Endothelial cell (in vitro differentiated cells): ENCODE measurements around the gene CSNK1G3. TPM values are rescaled to one million over a fixed set of nuclear protein-coding genes. Genes with fewer than 3 reads are reported as not detected.

Experiments
- DNase-seq: peaks from one replicate; pipeline ENCODE4 v3.0.0; 2021; ENCODE audit warnings: low spot score
- H3K27ac Mint-ChIP-seq: one replicate; pipeline ENCODE4 v1.8.0; 2021; ENCODE audit warnings: mixed read lengths, inconsistent platforms; ENCODE audit not compliant: unreplicated experiment
- H3K27me3 Mint-ChIP-seq: one replicate; pipeline ENCODE4 v1.8.0; 2021; ENCODE audit warnings: mild to moderate bottlenecking, moderate library complexity, mixed read lengths, inconsistent platforms; ENCODE audit not compliant: unreplicated experiment
- H3K36me3 Mint-ChIP-seq: one replicate; pipeline ENCODE4 v1.8.0; 2021; ENCODE audit warnings: mild to moderate bottlenecking, low read depth, mixed read lengths, inconsistent platforms; ENCODE audit not compliant: unreplicated experiment
- H3K4me1 Mint-ChIP-seq: one replicate; pipeline ENCODE4 v1.8.0; 2021; ENCODE audit warnings: mild to moderate bottlenecking, mixed read lengths, inconsistent platforms; ENCODE audit not compliant: unreplicated experiment
- H3K4me3 Mint-ChIP-seq: one replicate; pipeline ENCODE4 v1.8.0; 2021; ENCODE audit warnings: mild to moderate bottlenecking, mixed read lengths, inconsistent platforms; ENCODE audit not compliant: unreplicated experiment
- H3K9me3 Mint-ChIP-seq: one replicate; pipeline ENCODE4 v1.8.0; 2021; ENCODE audit warnings: mixed read lengths, inconsistent platforms; ENCODE audit not compliant: unreplicated experiment
- total RNA-seq: library from RNA; stranded (reverse); fragmentation: NEBNext Ultra II Directional; extraction: Animal tissue kit (Norgen Biotek cat#: 25700); gene quantifications from one replicate; pipeline ENCODE4 v1.2.1, GENCODE V29; 2021; ENCODE audit not compliant: unreplicated experiment
- TF ChIP-seq, protein P1 (sequence below): fragments of 200-600 bp; sonication (generic); IDR thresholded peaks from one replicate; pipeline ENCODE4 v1.5.0; 2021; ENCODE audit warnings: antibody characterized with exemption; ENCODE audit not compliant: unreplicated experiment

Gene CSNK1G3
- total RNA-seq, 1 donor from 2014 or later, result 55.6 TPM

- Mint-ChIP-seq H3K27me3 (no peaks in the 10 kb centered on the region), H3K27ac (no peak overlapping the region), H3K4me1 (no peaks in the 10 kb centered on the region), H3K4me3 (no peak overlapping the region), H3K36me3 (no peaks in the 10 kb centered on the region), H3K9me3 (no peaks in the 10 kb centered on the region)
- TF ChIP-seq, protein P1, sequence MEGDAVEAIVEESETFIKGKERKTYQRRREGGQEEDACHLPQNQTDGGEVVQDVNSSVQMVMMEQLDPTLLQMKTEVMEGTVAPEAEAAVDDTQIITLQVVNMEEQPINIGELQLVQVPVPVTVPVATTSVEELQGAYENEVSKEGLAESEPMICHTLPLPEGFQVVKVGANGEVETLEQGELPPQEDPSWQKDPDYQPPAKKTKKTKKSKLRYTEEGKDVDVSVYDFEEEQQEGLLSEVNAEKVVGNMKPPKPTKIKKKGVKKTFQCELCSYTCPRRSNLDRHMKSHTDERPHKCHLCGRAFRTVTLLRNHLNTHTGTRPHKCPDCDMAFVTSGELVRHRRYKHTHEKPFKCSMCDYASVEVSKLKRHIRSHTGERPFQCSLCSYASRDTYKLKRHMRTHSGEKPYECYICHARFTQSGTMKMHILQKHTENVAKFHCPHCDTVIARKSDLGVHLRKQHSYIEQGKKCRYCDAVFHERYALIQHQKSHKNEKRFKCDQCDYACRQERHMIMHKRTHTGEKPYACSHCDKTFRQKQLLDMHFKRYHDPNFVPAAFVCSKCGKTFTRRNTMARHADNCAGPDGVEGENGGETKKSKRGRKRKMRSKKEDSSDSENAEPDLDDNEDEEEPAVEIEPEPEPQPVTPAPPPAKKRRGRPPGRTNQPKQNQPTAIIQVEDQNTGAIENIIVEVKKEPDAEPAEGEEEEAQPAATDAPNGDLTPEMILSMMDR, result no peak
- no peak for DNase-seq
Measured at GRCh38 chr5:123601610-123602009, 89.6 kb downstream of the CSNK1G3 start.

GRCh38 chr5:123605822-123606221 lies 93.8 kb downstream of the CSNK1G3 start:
- DNase-seq, result no peak
- no peak overlapping the region for H3K27ac Mint-ChIP-seq
- H3K27me3 Mint-ChIP-seq, result no peaks in the 10 kb centered on the region
- H3K4me1 Mint-ChIP-seq, result no peaks in the 10 kb centered on the region
- H3K9me3 Mint-ChIP-seq, result no peaks in the 10 kb centered on the region
- TF ChIP-seq, protein P1, result no peak
- no peak overlapping the region for H3K4me3 Mint-ChIP-seq
- peaks cover 3% of the 10 kb centered on the region for H3K36me3 Mint-ChIP-seq

DNA sequence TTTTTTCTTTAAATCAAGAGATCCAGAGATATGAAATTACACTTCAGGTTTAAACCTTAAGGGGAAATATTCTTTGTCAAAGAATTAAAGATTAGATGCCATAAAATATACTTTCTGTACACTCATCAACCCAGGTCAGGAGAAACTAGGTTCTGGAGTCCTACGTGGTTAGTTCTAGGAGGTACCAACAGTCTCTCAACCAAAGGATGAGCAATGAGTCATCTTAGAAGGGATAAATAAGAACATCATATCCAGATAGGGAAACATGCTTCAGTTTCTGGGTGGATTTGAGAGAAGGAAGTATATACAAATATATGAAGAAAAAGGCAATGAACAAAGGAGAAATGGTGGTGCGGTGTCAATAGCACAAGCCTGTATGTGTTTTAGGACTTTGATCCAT lies 98.2 kb downstream of the CSNK1G3 start:
- H3K9me3 Mint-ChIP-seq, result no peaks in the 10 kb centered on the region
- TF ChIP-seq, protein P1, result no peak
- no peak overlapping the region for H3K4me3 Mint-ChIP-seq
- H3K27ac Mint-ChIP-seq, result no peak overlapping the region
- H3K27me3 Mint-ChIP-seq, result no peaks in the 10 kb centered on the region
- no peaks in the 10 kb centered on the region for H3K4me1 Mint-ChIP-seq
- no peak for DNase-seq
- H3K36me3 Mint-ChIP-seq, result peaks cover 3% of the 10 kb centered on the region

DNA sequence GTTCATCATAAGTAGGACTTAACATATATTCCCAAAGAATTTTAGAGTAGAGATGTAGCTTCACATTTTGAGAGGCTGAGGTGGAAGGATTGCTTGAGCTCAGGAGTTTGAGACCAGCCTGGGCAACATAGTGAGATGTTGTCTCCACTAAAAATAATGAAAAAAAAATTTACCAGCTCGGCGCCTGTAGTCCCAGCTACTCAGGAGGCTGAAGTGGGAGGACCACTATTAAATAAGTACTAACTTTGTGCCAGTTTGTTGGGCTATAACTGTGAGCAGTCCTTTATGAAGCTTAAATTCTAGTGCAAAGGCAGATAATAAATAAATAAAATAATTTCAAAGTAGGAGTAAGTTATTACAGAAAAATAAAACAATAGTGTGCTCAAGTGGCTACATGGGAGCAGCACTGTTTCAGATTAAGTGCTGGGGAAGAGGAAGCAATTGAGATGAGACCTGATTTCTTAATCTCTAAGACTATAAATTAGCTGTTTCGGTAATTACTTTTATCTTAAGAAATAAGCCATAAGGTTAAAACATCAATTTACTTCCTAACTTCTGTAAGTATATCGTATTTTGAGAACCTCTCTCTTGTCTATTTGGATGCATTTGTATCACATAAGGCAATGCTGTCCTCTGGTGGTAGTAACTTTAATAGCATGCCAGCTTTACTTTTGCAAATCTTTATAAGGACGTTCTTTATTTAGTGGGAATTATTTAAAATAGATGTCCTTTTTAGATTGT lies 98.9 kb downstream of the CSNK1G3 start:
- Mint-ChIP-seq H3K27me3 (no peaks in the 10 kb centered on the region), H3K4me1 (no peaks in the 10 kb centered on the region), H3K27ac (no peak overlapping the region), H3K4me3 (no peak overlapping the region), H3K36me3 (peaks cover 3% of the 10 kb centered on the region), H3K9me3 (no peaks in the 10 kb centered on the region)
- DNase-seq, result peak; percentile 30
- TF ChIP-seq, protein P1, result peak; percentile 91

DNA sequence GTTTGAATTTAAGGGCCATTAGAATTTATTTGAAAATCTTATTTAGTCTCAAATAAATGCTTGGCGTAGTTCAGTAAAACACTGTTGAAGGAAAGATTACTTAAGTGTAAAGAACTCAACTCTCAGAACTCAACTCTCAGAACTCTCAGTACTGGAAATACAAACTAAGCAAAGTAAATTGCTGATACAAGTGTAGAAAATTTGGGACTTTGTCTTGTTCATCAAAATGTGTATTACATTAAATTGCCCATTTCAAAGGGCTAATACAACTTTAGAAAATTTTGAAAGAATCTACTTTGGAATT lies 99.4 kb downstream of the CSNK1G3 start:
- H3K27me3 Mint-ChIP-seq, result no peaks in the 10 kb centered on the region
- H3K4me3 Mint-ChIP-seq, result no peak overlapping the region
- H3K27ac Mint-ChIP-seq, result no peak overlapping the region
- H3K9me3 Mint-ChIP-seq, result no peaks in the 10 kb centered on the region
- TF ChIP-seq, protein P1, result peak; percentile 33
- no peaks in the 10 kb centered on the region for H3K4me1 Mint-ChIP-seq
- no peak for DNase-seq
- H3K36me3 Mint-ChIP-seq, result peaks cover 3% of the 10 kb centered on the region
